Measurements from ENCODE around the gene DCDC2B.

GRCh38 chr1:32246888-32247273 is 38.0 kb downstream of the DCDC2B start, which contains the start of gene FAM167B:
- TF ChIP-seq, protein P1, sequence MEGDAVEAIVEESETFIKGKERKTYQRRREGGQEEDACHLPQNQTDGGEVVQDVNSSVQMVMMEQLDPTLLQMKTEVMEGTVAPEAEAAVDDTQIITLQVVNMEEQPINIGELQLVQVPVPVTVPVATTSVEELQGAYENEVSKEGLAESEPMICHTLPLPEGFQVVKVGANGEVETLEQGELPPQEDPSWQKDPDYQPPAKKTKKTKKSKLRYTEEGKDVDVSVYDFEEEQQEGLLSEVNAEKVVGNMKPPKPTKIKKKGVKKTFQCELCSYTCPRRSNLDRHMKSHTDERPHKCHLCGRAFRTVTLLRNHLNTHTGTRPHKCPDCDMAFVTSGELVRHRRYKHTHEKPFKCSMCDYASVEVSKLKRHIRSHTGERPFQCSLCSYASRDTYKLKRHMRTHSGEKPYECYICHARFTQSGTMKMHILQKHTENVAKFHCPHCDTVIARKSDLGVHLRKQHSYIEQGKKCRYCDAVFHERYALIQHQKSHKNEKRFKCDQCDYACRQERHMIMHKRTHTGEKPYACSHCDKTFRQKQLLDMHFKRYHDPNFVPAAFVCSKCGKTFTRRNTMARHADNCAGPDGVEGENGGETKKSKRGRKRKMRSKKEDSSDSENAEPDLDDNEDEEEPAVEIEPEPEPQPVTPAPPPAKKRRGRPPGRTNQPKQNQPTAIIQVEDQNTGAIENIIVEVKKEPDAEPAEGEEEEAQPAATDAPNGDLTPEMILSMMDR (IDR thresholded peaks at IDR 0.05 in 8 of 11, conservative IDR thresholded peaks at IDR 0.05 in 3 of 11), result no peak
- TF ChIP-seq POLR2AphosphoS5 (IDR thresholded peaks at IDR 0.05) (peak in 1 of 3 donors; percentile 21), POLR2A (IDR thresholded peaks at IDR 0.05) (no peak)
